OCI-LY3 (cell line): ENCODE measurements around the gene MRPL28.

Experiments used
- H2AFZ ChIP-seq: fragments of 200-600, 300-600 bp; shearing (Covaris generic); 2 replicates; pipeline ENCODE4 v1.6.0; 2014; ENCODE audit warnings: antibody characterized with exemption, low read depth, low read length
- H3K27ac ChIP-seq: fragments of 200-600, 300-600 bp; sonication (generic); 2 replicates; pipeline ENCODE4 v1.5.1; 2014; ENCODE audit warnings: mild to moderate bottlenecking, low read length, moderate library complexity, mixed read lengths
- H3K27me3 ChIP-seq: fragments of 200-600, 300-600 bp; sonication (generic); 2 replicates; pipeline ENCODE4 v1.6.1; 2014; ENCODE audit warnings: low read depth, low read length, mixed read lengths
- H3K36me3 ChIP-seq: fragments of 200-600, 300-600 bp; sonication (generic); replicated peaks from 2 replicates; pipeline ENCODE3; 2014; ENCODE audit warnings: low read depth, low read length, mixed read lengths
- H3K4me1 ChIP-seq: fragments of 300-600, 200-600 bp; sonication (generic); 2 replicates; pipeline ENCODE4 v1.6.1; 2014; ENCODE audit warnings: low read length, mixed read lengths
- H3K4me2 ChIP-seq: fragments of 200-600, 300-600 bp; sonication (generic); 2 replicates; pipeline ENCODE4 v1.6.1; 2014; ENCODE audit warnings: low read length, mixed read lengths
- H3K4me3 ChIP-seq: fragments of 300-600, 200-600 bp; sonication (generic); 2 replicates; pipeline ENCODE4 v1.5.1; 2014; ENCODE audit warnings: antibody characterized with exemption, mild to moderate bottlenecking, low read length, moderate library complexity
- H3K79me2 ChIP-seq: fragments of 300-600, 200-600 bp; shearing (Covaris generic); 2 replicates; pipeline ENCODE4 v1.6.1; 2014; ENCODE audit warnings: mild to moderate bottlenecking, low read length, mixed read lengths
- H3K9ac ChIP-seq: fragments of 300-600, 200-600 bp; shearing (Covaris generic); 2 replicates; pipeline ENCODE4 v1.6.0; 2014; ENCODE audit warnings: mild to moderate bottlenecking, low read length, moderate library complexity
- H3K9me3 ChIP-seq: fragments of 200-600, 300-600 bp; shearing (Covaris generic); 2 replicates; pipeline ENCODE4 v1.6.1; 2014; ENCODE audit warnings: low read length, mixed read lengths; ENCODE audit not compliant: insufficient read depth
- H4K20me1 ChIP-seq: fragments of 200-600, 300-600 bp; sonication (generic); 2 replicates; pipeline ENCODE4 v1.6.1; 2016; ENCODE audit warnings: low read length, mixed read lengths; ENCODE audit not compliant: insufficient read depth
- CTCF ChIP-seq: fragments of 200-600, 300-600 bp; sonication (generic); IDR thresholded peaks from 2 replicates; pipeline ENCODE4 v1.5.1; 2014; ENCODE audit warnings: antibody characterized with exemption, low read length, low read depth
- EZH2phosphoT487 ChIP-seq: fragments of 200-600 bp; shearing (Covaris generic); IDR thresholded peaks from 2 replicates; pipeline ENCODE4 v1.6.1; 2018; ENCODE audit warnings: antibody characterized with exemption, mixed run types, low read depth

Gene MRPL28

GRCh38 chr16:322476-323143, 47.7 kb downstream of the MRPL28 start:
- no peaks in the 10 kb centered on the region for H3K27me3 ChIP-seq
- H3K9ac ChIP-seq = no peak overlapping the region
- no peak overlapping the region for H3K4me3 ChIP-seq
- H3K36me3 ChIP-seq = no peaks in the 10 kb centered on the region
- TF ChIP-seq CTCF = no peak
- TF ChIP-seq EZH2phosphoT487 = no peak
- H2AFZ ChIP-seq = no peak overlapping the region
- peaks cover 51% of the 10 kb centered on the region for H3K79me2 ChIP-seq
- peaks cover 50% of the 10 kb centered on the region for H4K20me1 ChIP-seq
- H3K4me1 ChIP-seq = peaks cover 2% of the 10 kb centered on the region; the same call in 1 of the 2 replicates
- no peak overlapping the region for H3K4me2 ChIP-seq
- no peak overlapping the region for H3K27ac ChIP-seq
- no peaks in the 10 kb centered on the region for H3K9me3 ChIP-seq

GRCh38 chr16:321532-321931, 48.8 kb downstream of the MRPL28 start:
- Histone ChIP-seq H3K9me3 (no peaks in the 10 kb centered on the region), H4K20me1 (peaks cover 56% of the 10 kb centered on the region), H3K4me3 (no peak overlapping the region), H3K27ac (no peak overlapping the region), H3K4me1 (peaks cover 2% of the 10 kb centered on the region; the same call in 1 of the 2 replicates), H2AFZ (no peak overlapping the region), H3K36me3 (no peaks in the 10 kb centered on the region), H3K27me3 (no peaks in the 10 kb centered on the region), H3K79me2 (peaks cover 62% of the 10 kb centered on the region), H3K4me2 (no peak overlapping the region), H3K9ac (no peak overlapping the region)
- TF ChIP-seq EZH2phosphoT487 (no peak), CTCF (no peak)

GRCh38 chr16:320206-320605, 50.1 kb downstream of the MRPL28 start:
- H4K20me1 ChIP-seq = peaks cover 55% of the 10 kb centered on the region
- peaks cover 63% of the 10 kb centered on the region for H3K79me2 ChIP-seq

GRCh38 chr16:318628-319027, 51.7 kb downstream of the MRPL28 start:
- Histone ChIP-seq H2AFZ (no peak overlapping the region), H3K27me3 (no peaks in the 10 kb centered on the region), H4K20me1 (peaks cover 51% of the 10 kb centered on the region), H3K4me1 (peaks cover under 1% of the 10 kb centered on the region; the same call in 1 of the 2 replicates), H3K4me3 (no peak overlapping the region), H3K9ac (no peak overlapping the region), H3K27ac (no peak overlapping the region), H3K9me3 (no peaks in the 10 kb centered on the region), H3K4me2 (no peak overlapping the region), H3K79me2 (peaks cover 48% of the 10 kb centered on the region), H3K36me3 (no peaks in the 10 kb centered on the region)
- TF ChIP-seq EZH2phosphoT487 = no peak
- peak; percentile 21; the same call in 1 of the 2 replicates for TF ChIP-seq CTCF

More at GRCh38 chr16:320206-320605, 50.1 kb downstream of the MRPL28 start:
- peaks cover 2% of the 10 kb centered on the region; the same call in 1 of the 2 replicates for H3K4me1 ChIP-seq
- no peak overlapping the region for H2AFZ ChIP-seq
- no peaks in the 10 kb centered on the region for H3K27me3 ChIP-seq
- no peak overlapping the region for H3K27ac ChIP-seq
- H3K9me3 ChIP-seq = no peaks in the 10 kb centered on the region
- no peaks in the 10 kb centered on the region for H3K36me3 ChIP-seq
- H3K4me2 ChIP-seq = no peak overlapping the region
- TF ChIP-seq CTCF = no peak
- TF ChIP-seq EZH2phosphoT487 = no peak
- no peak overlapping the region for H3K9ac ChIP-seq
- no peak overlapping the region for H3K4me3 ChIP-seq
